Calu3 (cell line): ENCODE data around the gene PCDHA5. TPM values are rescaled to one million over a fixed set of nuclear protein-coding genes. Genes with fewer than 3 reads are reported as not detected.

Experiments used
- BruUV-seq: library from RNA; stranded (reverse); fragments of 400-500 nt; replicated peaks from 2 replicates; lab custom pipeline; 2021; lab: Mats Ljungman, UMichigan
- CTCF ChIA-PET: fragments of 300-600 bp; sonication (Branson Sonifier 250); formaldehyde crosslinking; loops from one replicate; lab custom pipeline; 2022; ENCODE audit warnings: antibody characterized with exemption; lab: Charles Lee
- DNase-seq: peaks from one replicate; pipeline ENCODE4 v3.0.0; 2022
- H3K27ac Mint-ChIP-seq: one replicate; pipeline ENCODE4 v1.8.0; 2022; ENCODE audit warnings: mixed read lengths; ENCODE audit not compliant: unreplicated experiment
- H3K27me3 Mint-ChIP-seq: one replicate; pipeline ENCODE4 v1.8.0; 2022; ENCODE audit warnings: mixed read lengths; ENCODE audit not compliant: unreplicated experiment
- H3K36me3 Mint-ChIP-seq: one replicate; pipeline ENCODE4 v1.8.0; 2022; ENCODE audit warnings: mild to moderate bottlenecking, moderate library complexity, mixed read lengths; ENCODE audit not compliant: insufficient read depth, unreplicated experiment
- H3K4me1 Mint-ChIP-seq: one replicate; pipeline ENCODE4 v1.8.0; 2022; ENCODE audit warnings: mild to moderate bottlenecking, low read depth, mixed read lengths; ENCODE audit not compliant: unreplicated experiment
- H3K4me3 Mint-ChIP-seq: one replicate; pipeline ENCODE4 v1.8.0; 2022; ENCODE audit warnings: mild to moderate bottlenecking, low read depth, moderate library complexity, mixed read lengths; ENCODE audit not compliant: unreplicated experiment
- H3K9me3 Mint-ChIP-seq: one replicate; pipeline ENCODE4 v1.8.0; 2022; ENCODE audit warnings: low read depth, mixed read lengths; ENCODE audit not compliant: unreplicated experiment
- CTCF ChIP-seq: fragments of 200-600 bp; IDR thresholded peaks from one replicate; pipeline ENCODE4 v1.8.0; 2022; ENCODE audit warnings: antibody characterized with exemption; ENCODE audit not compliant: unreplicated experiment
- intact Hi-C: fragments of 100-400 bp; cut with micrococcal nuclease; formaldehyde crosslinking; loops from one replicate; pipeline ENCODE4 v1.10.0; 2022; ENCODE audit not compliant: unreplicated experiment
- total RNA-seq: library from RNA; stranded (reverse); gene quantifications from 2 replicates; pipeline ENCODE4 v1.2.3, GENCODE V29; 2022

The PCDHA5 gene
- total RNA-seq, 1 experiment from 2014 or later = 1.5 TPM

- no peak for DNase-seq
- intact Hi-C loops = no loop called here
- no TSS peak for BruUV-seq
- no peak for TF ChIP-seq CTCF
- H3K36me3 Mint-ChIP-seq = no peaks in the 10 kb centered on the region
- no peaks in the 10 kb centered on the region for H3K27me3 Mint-ChIP-seq
- CTCF ChIA-PET = no interaction called here
- H3K9me3 Mint-ChIP-seq = peaks cover 4% of the 10 kb centered on the region
- H3K4me3 Mint-ChIP-seq = no peak overlapping the region
- H3K4me1 Mint-ChIP-seq = no peaks in the 10 kb centered on the region
- H3K27ac Mint-ChIP-seq = no peak overlapping the region
Measured at GRCh38 chr5:140869555-140869886, 48.1 kb downstream of the PCDHA5 start.

- Mint-ChIP-seq H3K27me3 (no peaks in the 10 kb centered on the region), H3K9me3 (peaks cover 4% of the 10 kb centered on the region), H3K4me3 (no peak overlapping the region), H3K4me1 (no peaks in the 10 kb centered on the region), H3K36me3 (no peaks in the 10 kb centered on the region), H3K27ac (no peak overlapping the region)
- intact Hi-C loops = no loop called here
- no TSS peak for BruUV-seq
- CTCF ChIA-PET = no interaction called here
- no peak for DNase-seq
- TF ChIP-seq CTCF = no peak
Measured at GRCh38 chr5:140870221-140871201, 49.1 kb downstream of the PCDHA5 start.

Other genes starting within 250 kb of the PCDHA5 start
- gene CD14, start 188.4 kb upstream of the PCDHA5 start, total RNA-seq = 0.73 and 1.1 TPM in 2 replicates
- 28.5 and 30.9 TPM in 2 replicates for gene TMCO6, start 182.2 kb upstream of the PCDHA5 start, total RNA-seq
- 71.3 and 71.4 TPM in 2 replicates for gene NDUFA2, start 174.0 kb upstream of the PCDHA5 start, total RNA-seq
- 115 and 130 TPM in 2 replicates for gene IK, start 173.8 kb upstream of the PCDHA5 start, total RNA-seq
- gene WDR55, start 156.7 kb upstream of the PCDHA5 start, total RNA-seq = 54.2 and 59.8 TPM in 2 replicates
- gene DND1, start 148.0 kb upstream of the PCDHA5 start, total RNA-seq = 2.8 and 2.9 TPM in 2 replicates
- 75.8 and 79.9 TPM in 2 replicates for gene HARS1, start 130.2 kb upstream of the PCDHA5 start, total RNA-seq
- 45.1 TPM in 2 replicates for gene HARS2, start 130.2 kb upstream of the PCDHA5 start, total RNA-seq
- 75.9 and 83.3 TPM in 2 replicates for gene ZMAT2, start 121.2 kb upstream of the PCDHA5 start, total RNA-seq
- 0.73 and 0.83 TPM in 2 replicates for gene PCDHA1, start 35.5 kb upstream of the PCDHA5 start, total RNA-seq
- 0.12 and 0.19 TPM in 2 replicates for gene PCDHA2, start 26.8 kb upstream of the PCDHA5 start, total RNA-seq
- gene PCDHA3, start 20.6 kb upstream of the PCDHA5 start, total RNA-seq = 0.10 and 0.31 TPM in 2 replicates
- gene PCDHA4, start 14.5 kb upstream of the PCDHA5 start, total RNA-seq = 4.8 and 5.8 TPM in 2 replicates
- 0.66 and 1.2 TPM in 2 replicates for gene PCDHA6, start 6.3 kb downstream of the PCDHA5 start, total RNA-seq
- 0.95 and 1.2 TPM in 2 replicates for gene PCDHA7, start 12.7 kb downstream of the PCDHA5 start, total RNA-seq
- gene PCDHA8, start 19.6 kb downstream of the PCDHA5 start, total RNA-seq = 1.1 and 1.3 TPM in 2 replicates
- 0.59 and 0.66 TPM in 2 replicates for gene PCDHA9, start 26.8 kb downstream of the PCDHA5 start, total RNA-seq
- 0.78 and 0.91 TPM in 2 replicates for gene PCDHA10, start 34.3 kb downstream of the PCDHA5 start, total RNA-seq
- 0.64 and 1.3 TPM in 2 replicates for gene PCDHA11, start 47.3 kb downstream of the PCDHA5 start, total RNA-seq
- gene PCDHA12, start 53.7 kb downstream of the PCDHA5 start, total RNA-seq = 0.64 and 0.78 TPM in 2 replicates
- gene PCDHA13, start 60.5 kb downstream of the PCDHA5 start, total RNA-seq = 2.0 and 2.3 TPM in 2 replicates
- 2.8 and 3.7 TPM in 2 replicates for gene PCDHAC1, start 104.7 kb downstream of the PCDHA5 start, total RNA-seq
- 12.6 and 17.1 TPM in 2 replicates for gene PCDHAC2, start 144.9 kb downstream of the PCDHA5 start, total RNA-seq
- not detected in 2 replicates for gene PCDHB1, start 229.8 kb downstream of the PCDHA5 start, total RNA-seq